Neural cell (in vitro differentiated cells): ENCODE results near the gene GCK. TPM values are rescaled to one million over a fixed set of nuclear protein-coding genes. Genes with fewer than 3 reads are reported as not detected.

Experiments
- H2AFZ ChIP-seq: fragments of 200-600, 300-800 bp; sonication (generic), shearing (Covaris generic); 2 replicates; pipeline ENCODE4 v1.6.0; 2014; ENCODE audit warnings: low read depth, mild to moderate bottlenecking, antibody characterized with exemption, low read length, moderate library complexity
- H3F3A ChIP-seq: fragments of 200-600 bp; shearing (Covaris generic); 2 replicates; pipeline ENCODE4 v1.6.1; 2016; ENCODE audit warnings: mild to moderate bottlenecking, moderate library complexity, mixed read lengths, antibody characterized with exemption, low read length; ENCODE audit not compliant: insufficient read depth, poor library complexity, severe bottlenecking
- H3K27ac ChIP-seq: fragments of 200-600, 300-800 bp; sonication (generic), shearing (Covaris generic); 2 replicates; pipeline ENCODE4 v1.5.1; 2014; ENCODE audit warnings: mild to moderate bottlenecking, low read length, moderate library complexity
- H3K27me3 ChIP-seq: fragments of 300-800, 200-600 bp; sonication (generic), shearing (Covaris generic); 2 replicates; pipeline ENCODE4 v1.6.0; 2014; ENCODE audit warnings: mild to moderate bottlenecking, low read depth, low read length, moderate library complexity; ENCODE audit not compliant: insufficient read depth
- H3K36me3 ChIP-seq: fragments of 300-800, 200-600 bp; sonication (generic), shearing (Covaris generic); 2 replicates; pipeline ENCODE4 v1.5.1; 2014; ENCODE audit warnings: mild to moderate bottlenecking, antibody characterized with exemption, low read length, moderate library complexity; ENCODE audit not compliant: insufficient read depth
- H3K4me2 ChIP-seq: fragments of 300-800, 200-600 bp; sonication (generic), shearing (Covaris generic); 2 replicates; pipeline ENCODE4 v1.6.0; 2014; ENCODE audit warnings: mild to moderate bottlenecking, low read length
- H3K4me3 ChIP-seq: fragments of 300-800, 200-600 bp; sonication (generic), shearing (Covaris generic); 2 replicates; pipeline ENCODE4 v1.5.1; 2014; ENCODE audit warnings: mild to moderate bottlenecking, low read length, moderate library complexity
- H3K79me2 ChIP-seq: fragments of 200-600 bp; shearing (Covaris generic); replicated peaks from 2 replicates; pipeline ENCODE4 v1.6.0; 2014; ENCODE audit warnings: mild to moderate bottlenecking, low read length, moderate library complexity; ENCODE audit not compliant: insufficient read depth
- H3K9ac ChIP-seq: fragments of 300-800, 200-600 bp; sonication (generic), shearing (Covaris generic); 2 replicates; pipeline ENCODE4 v1.6.1; 2016; ENCODE audit warnings: mild to moderate bottlenecking, low read length, mixed read lengths
- H3K9me2 ChIP-seq: fragments of 200-600 bp; shearing (Covaris generic); 2 replicates; pipeline ENCODE4 v1.6.1; 2016; ENCODE audit warnings: mild to moderate bottlenecking, low read length, mixed read lengths; ENCODE audit not compliant: insufficient read depth
- H3K9me3 ChIP-seq: fragments of 200-600, 300-800 bp; sonication (generic), shearing (Covaris generic); 2 replicates; pipeline ENCODE4 v1.6.1; 2016; ENCODE audit warnings: mild to moderate bottlenecking, mixed run types, low read length, moderate library complexity, mixed read lengths
- H4K20me1 ChIP-seq: fragments of 200-600 bp; shearing (Covaris generic); 2 replicates; pipeline ENCODE4 v1.6.1; 2016; ENCODE audit warnings: mild to moderate bottlenecking, mixed run types; ENCODE audit not compliant: insufficient read depth
- CTCF ChIP-seq: fragments of 450-650 bp; IDR thresholded peaks from 2 replicates; pipeline ENCODE4 v1.5.1; 2014; ENCODE audit warnings: antibody characterized with exemption, mild to moderate bottlenecking, moderate library complexity; ENCODE audit not compliant: poor library complexity, severe bottlenecking
- EP300 ChIP-seq: fragments of 450-650 bp; conservative IDR thresholded peaks from 2 replicates; pipeline ENCODE4 v1.6.1; 2014; ENCODE audit warnings: antibody characterized with exemption, mild to moderate bottlenecking, moderate library complexity; ENCODE audit not compliant: poor library complexity, severe bottlenecking
- EZH2 ChIP-seq: fragments of 200-600, 300-800 bp; shearing (Covaris generic), sonication (generic); IDR thresholded peaks from 2 replicates; pipeline ENCODE4 v1.6.1; 2014; ENCODE audit warnings: antibody characterized with exemption, low read length, borderline replicate concordance, mild to moderate bottlenecking; ENCODE audit not compliant: insufficient read depth, poor library complexity, severe bottlenecking
- MXI1 ChIP-seq: fragments of 450-650 bp; conservative IDR thresholded peaks from 2 replicates; pipeline ENCODE4 v1.6.1; 2014; ENCODE audit warnings: antibody characterized with exemption, mild to moderate bottlenecking; ENCODE audit not compliant: poor library complexity, severe bottlenecking
- POLR2AphosphoS5 ChIP-seq: IDR thresholded peaks from 2 replicates; pipeline ENCODE4 v1.6.1; 2012
- RAD21 ChIP-seq: fragments of 450-650 bp; conservative IDR thresholded peaks from 2 replicates; pipeline ENCODE4 v1.6.1; 2014; ENCODE audit warnings: antibody characterized with exemption, mild to moderate bottlenecking, moderate library complexity
- SMC3 ChIP-seq: fragments of 450-650 bp; conservative IDR thresholded peaks from 2 replicates; pipeline ENCODE4 v1.6.1; 2014; ENCODE audit warnings: antibody characterized with exemption, mild to moderate bottlenecking, moderate library complexity; ENCODE audit not compliant: poor library complexity
- TAF1 ChIP-seq: IDR thresholded peaks from 2 replicates; pipeline ENCODE4 v1.6.1; 2012; ENCODE audit warnings: low read depth
- polyA plus RNA-seq: library from polyadenylated mRNA; depleted of rRNA; stranded (reverse); fragments of >200 nt; gene quantifications from 2 replicates; pipeline ENCODE4 v1.2.3, GENCODE V29; 2014
- TF ChIP-seq, protein P1 (sequence below): IDR thresholded peaks from 2 replicates; pipeline ENCODE4 v1.6.1; 2012; ENCODE audit warnings: borderline replicate concordance

The GCK gene
- polyA plus RNA-seq, 1 donor from 2014 or later, result 7.4 TPM

DNA sequence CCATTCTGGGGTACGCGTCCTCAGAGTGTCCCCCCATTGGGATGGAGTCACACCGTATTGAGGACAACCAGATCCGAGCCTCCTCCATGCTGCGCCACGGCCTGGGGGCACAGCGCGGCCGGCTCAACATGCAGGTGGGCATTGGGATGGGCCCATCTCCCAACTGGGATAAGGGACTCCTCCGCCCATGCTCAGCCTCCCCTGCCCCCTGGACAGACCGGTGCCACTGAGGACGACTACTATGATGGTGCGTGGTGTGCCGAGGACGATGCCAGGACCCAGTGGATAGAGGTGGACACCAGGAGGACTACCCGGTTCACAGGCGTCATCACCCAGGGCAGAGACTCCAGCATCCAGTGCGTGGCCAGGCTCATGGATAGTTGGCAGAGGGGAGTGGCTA, 79.2 kb downstream of the GCK start:
- Histone ChIP-seq H3K9me2 (no peaks in the 10 kb centered on the region), H3K27ac (no peak overlapping the region), H3K4me3 (no peak overlapping the region), H3K27me3 (peaks cover 2% of the 10 kb centered on the region), H3K36me3 (no peaks in the 10 kb centered on the region), H3F3A (no peaks in the 10 kb centered on the region), H3K9ac (no peak overlapping the region), H3K9me3 (no peaks in the 10 kb centered on the region), H3K79me2 (no peaks in the 10 kb centered on the region), H3K4me2 (no peak overlapping the region), H4K20me1 (no peaks in the 10 kb centered on the region), H2AFZ (no peak overlapping the region)
- TF ChIP-seq POLR2AphosphoS5, result no peak
- TF ChIP-seq, protein P1, sequence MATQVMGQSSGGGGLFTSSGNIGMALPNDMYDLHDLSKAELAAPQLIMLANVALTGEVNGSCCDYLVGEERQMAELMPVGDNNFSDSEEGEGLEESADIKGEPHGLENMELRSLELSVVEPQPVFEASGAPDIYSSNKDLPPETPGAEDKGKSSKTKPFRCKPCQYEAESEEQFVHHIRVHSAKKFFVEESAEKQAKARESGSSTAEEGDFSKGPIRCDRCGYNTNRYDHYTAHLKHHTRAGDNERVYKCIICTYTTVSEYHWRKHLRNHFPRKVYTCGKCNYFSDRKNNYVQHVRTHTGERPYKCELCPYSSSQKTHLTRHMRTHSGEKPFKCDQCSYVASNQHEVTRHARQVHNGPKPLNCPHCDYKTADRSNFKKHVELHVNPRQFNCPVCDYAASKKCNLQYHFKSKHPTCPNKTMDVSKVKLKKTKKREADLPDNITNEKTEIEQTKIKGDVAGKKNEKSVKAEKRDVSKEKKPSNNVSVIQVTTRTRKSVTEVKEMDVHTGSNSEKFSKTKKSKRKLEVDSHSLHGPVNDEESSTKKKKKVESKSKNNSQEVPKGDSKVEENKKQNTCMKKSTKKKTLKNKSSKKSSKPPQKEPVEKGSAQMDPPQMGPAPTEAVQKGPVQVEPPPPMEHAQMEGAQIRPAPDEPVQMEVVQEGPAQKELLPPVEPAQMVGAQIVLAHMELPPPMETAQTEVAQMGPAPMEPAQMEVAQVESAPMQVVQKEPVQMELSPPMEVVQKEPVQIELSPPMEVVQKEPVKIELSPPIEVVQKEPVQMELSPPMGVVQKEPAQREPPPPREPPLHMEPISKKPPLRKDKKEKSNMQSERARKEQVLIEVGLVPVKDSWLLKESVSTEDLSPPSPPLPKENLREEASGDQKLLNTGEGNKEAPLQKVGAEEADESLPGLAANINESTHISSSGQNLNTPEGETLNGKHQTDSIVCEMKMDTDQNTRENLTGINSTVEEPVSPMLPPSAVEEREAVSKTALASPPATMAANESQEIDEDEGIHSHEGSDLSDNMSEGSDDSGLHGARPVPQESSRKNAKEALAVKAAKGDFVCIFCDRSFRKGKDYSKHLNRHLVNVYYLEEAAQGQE, result no peak
- no peak for TF ChIP-seq EZH2
- TF ChIP-seq RAD21, result no peak
- no peak for TF ChIP-seq SMC3
- no peak for TF ChIP-seq MXI1
- TF ChIP-seq CTCF, result no peak
- no peak for TF ChIP-seq EP300
- no peak for TF ChIP-seq TAF1

- no peaks in the 10 kb centered on the region for H3K9me2 ChIP-seq
- no peaks in the 10 kb centered on the region for H3K79me2 ChIP-seq
- no peak overlapping the region for H3K4me2 ChIP-seq
- TF ChIP-seq MXI1 (no peak), CTCF (no peak), RAD21 (no peak), TAF1 (no peak)
- H3K4me3 ChIP-seq, result no peak overlapping the region
- no peak overlapping the region for H2AFZ ChIP-seq
- H3K36me3 ChIP-seq, result no peaks in the 10 kb centered on the region
- peaks cover 11% of the 10 kb centered on the region for H3K27me3 ChIP-seq
- no peak overlapping the region for H3K27ac ChIP-seq
- no peaks in the 10 kb centered on the region for H4K20me1 ChIP-seq
- no peak overlapping the region for H3K9ac ChIP-seq
- H3F3A ChIP-seq, result no peaks in the 10 kb centered on the region
- no peaks in the 10 kb centered on the region for H3K9me3 ChIP-seq
Measured at GRCh38 chr7:44108768-44109750, 80.2 kb downstream of the GCK start.
